SK-N-SH treated with all-trans-retinoic acid at 6 μM for 48 hours (cell line): ENCODE data around the gene CTNND2.

Source experiments
- ATAC-seq: fragments of 200-7000 bp; cut with Tn5 transposase; 3 replicates; pipeline ENCODE4 v1.9.1; 2020; ENCODE audit warnings: mild to moderate bottlenecking, moderate library complexity
- CREB5 ChIP-seq: fragments of 250-450 bp; sonication (Bioruptor Pico); IDR thresholded peaks from 2 replicates; pipeline ENCODE4 v1.5.1; 2020; ENCODE audit warnings: low read depth, mild to moderate bottlenecking, moderate library complexity
- CSDC2 ChIP-seq: fragments of 250-450 bp; sonication (Bioruptor Pico); IDR thresholded peaks from 2 replicates; pipeline ENCODE4 v1.5.0; 2020; ENCODE audit warnings: mild to moderate bottlenecking, moderate library complexity
- GLIS3 ChIP-seq: fragments of 250-450 bp; sonication (Bioruptor Pico); IDR thresholded peaks from 2 replicates; pipeline ENCODE4 v1.5.0; 2020; ENCODE audit warnings: mild to moderate bottlenecking, moderate library complexity
- ISL1 ChIP-seq: fragments of 250-450 bp; sonication (Bioruptor Pico); IDR thresholded peaks from 2 replicates; pipeline ENCODE4 v2.1.2; 2022; ENCODE audit warnings: mild to moderate bottlenecking, moderate library complexity
- OSR1 ChIP-seq: fragments of 250-450 bp; sonication (Bioruptor Pico); IDR thresholded peaks from 2 replicates; pipeline ENCODE4 v1.8.0; 2022; ENCODE audit warnings: moderate library complexity, mild to moderate bottlenecking, inconsistent platforms
- PATZ1 ChIP-seq: fragments of 250-450 bp; sonication (Bioruptor Pico); IDR thresholded peaks from 2 replicates; pipeline ENCODE4 v1.8.0; 2020; ENCODE audit warnings: mild to moderate bottlenecking, moderate library complexity, borderline replicate concordance
- POU6F1 ChIP-seq: fragments of 250-450 bp; sonication (Bioruptor Pico); IDR thresholded peaks from 2 replicates; pipeline ENCODE4 v1.8.0; 2021; ENCODE audit warnings: low read depth, mild to moderate bottlenecking, moderate library complexity, borderline replicate concordance
- PPARA ChIP-seq: fragments of 250-450 bp; sonication (Bioruptor Pico); IDR thresholded peaks from 2 replicates; pipeline ENCODE4 v1.5.0; 2020; ENCODE audit warnings: mild to moderate bottlenecking, borderline replicate concordance
- RARB ChIP-seq: fragments of 250-450 bp; sonication (Bioruptor Pico); IDR thresholded peaks from 2 replicates; pipeline ENCODE4 v1.8.0; 2021; ENCODE audit warnings: mild to moderate bottlenecking, moderate library complexity
- SNAI2 ChIP-seq: fragments of 250-450 bp; sonication (Bioruptor Pico); IDR thresholded peaks from 2 replicates; pipeline ENCODE4 v1.5.0; 2020; ENCODE audit warnings: mild to moderate bottlenecking, moderate library complexity
- TCF4 ChIP-seq: fragments of 250-450 bp; sonication (Bioruptor Pico); IDR thresholded peaks from 2 replicates; pipeline ENCODE4 v1.8.0; 2021; ENCODE audit warnings: mild to moderate bottlenecking, moderate library complexity, borderline replicate concordance
- TSHZ2 ChIP-seq: fragments of 250-450 bp; sonication (Bioruptor Pico); IDR thresholded peaks from 2 replicates; pipeline ENCODE4 v1.5.0; 2020; ENCODE audit warnings: mild to moderate bottlenecking, moderate library complexity
- ZC3H10 ChIP-seq: fragments of 250-450 bp; sonication (Bioruptor Pico); IDR thresholded peaks from 2 replicates; pipeline ENCODE4 v1.5.1; 2021; ENCODE audit warnings: mild to moderate bottlenecking, moderate library complexity
- ZFP3 ChIP-seq: fragments of 250-450 bp; sonication (Bioruptor Pico); IDR thresholded peaks from 2 replicates; pipeline ENCODE4 v1.5.0; 2020; ENCODE audit warnings: mild to moderate bottlenecking, moderate library complexity
- ZFP30 ChIP-seq: fragments of 450-650 bp; formaldehyde crosslinking; IDR thresholded peaks from 2 replicates; pipeline ENCODE4 v1.5.0; 2022; ENCODE audit warnings: mild to moderate bottlenecking, moderate library complexity
- ZNF565 ChIP-seq: fragments of 450-650 bp; formaldehyde crosslinking; conservative IDR thresholded peaks from 2 replicates; pipeline ENCODE4 v1.5.0; 2020; ENCODE audit warnings: low read depth, mild to moderate bottlenecking, moderate library complexity
- ZNF70 ChIP-seq: fragments of 450-650 bp; formaldehyde crosslinking; IDR thresholded peaks from 2 replicates; pipeline ENCODE4 v1.5.0; 2020; ENCODE audit warnings: mild to moderate bottlenecking, moderate library complexity

The CTNND2 gene

GRCh38 chr5:11104651-11105112 lies 799.6 kb downstream of the CTNND2 start:
- TF ChIP-seq ISL1 (no peak), OSR1 (CRISPR knock-in tag) (no peak), SNAI2 (no peak)
- no peak for ATAC-seq

- no peak for ATAC-seq
- TF ChIP-seq SNAI2: no peak
- no peak for TF ChIP-seq OSR1 (CRISPR knock-in tag)
- TF ChIP-seq TSHZ2 (CRISPR knock-in tag): no peak
- TF ChIP-seq ZC3H10: no peak
- no peak for TF ChIP-seq ZNF70
- TF ChIP-seq CREB5 (CRISPR knock-in tag): no peak
- no peak for TF ChIP-seq POU6F1
- no peak for TF ChIP-seq PATZ1 (CRISPR knock-in tag)
- TF ChIP-seq ZFP3 (CRISPR knock-in tag): no peak
Measured at GRCh38 chr5:11104210-11104609, 800.0 kb downstream of the CTNND2 start.

GRCh38 chr5:11084111-11084510 lies 820.1 kb downstream of the CTNND2 start:
- ATAC-seq: no peak
- TF ChIP-seq OSR1 (CRISPR knock-in tag) (no peak), CSDC2 (CRISPR knock-in tag) (no peak), TSHZ2 (CRISPR knock-in tag) (no peak), RARB (CRISPR knock-in tag) (no peak), TCF4 (CRISPR knock-in tag) (no peak), PATZ1 (CRISPR knock-in tag) (no peak), GLIS3 (CRISPR knock-in tag) (no peak), ZNF565 (CRISPR knock-in tag) (no peak), SNAI2 (no peak), PPARA (CRISPR knock-in tag) (no peak), ZNF70 (no peak), ZFP3 (CRISPR knock-in tag) (no peak), ZC3H10 (no peak), ZFP30 (no peak)
